Large intestine (tissue), 12 donors: ENCODE results near the gene TSKU. TPM values are rescaled to one million over a fixed set of nuclear protein-coding genes. Genes with fewer than 3 reads are reported as not detected.
A peak's percentile ranks its signal among the peaks of the same experiment; 100 is the strongest.
"Not testable (repeated sequence)": the region's sequence is repeated elsewhere in the genome, so short reads cannot be mapped to it uniquely, and the experiment has no call there.

Source experiments
- DNase-seq, 2 donors: peaks; one replicate each; pipeline versions ENCODE4 v3.0.0 to v3.0.0-alpha.2; 2013
- H3K27ac ChIP-seq: one replicate; pipeline ENCODE4 v1.5.1; 2013; ENCODE audit warnings: low read length
- H3K27me3 ChIP-seq: 2 replicates; pipeline ENCODE4 v1.6.1; 2013; ENCODE audit warnings: low read length; ENCODE audit not compliant: control insufficient read depth, insufficient read depth
- H3K36me3 ChIP-seq: 2 replicates; pipeline ENCODE4 v1.6.1; 2013; ENCODE audit warnings: low read length; ENCODE audit not compliant: control insufficient read depth, insufficient read depth
- H3K4me1 ChIP-seq: one replicate; pipeline ENCODE4 v1.6.1; 2013; ENCODE audit warnings: low read length; ENCODE audit not compliant: control insufficient read depth, insufficient read depth
- H3K4me3 ChIP-seq: one replicate; pipeline ENCODE4 v1.5.1; 2013; ENCODE audit warnings: low read length
- H3K9me3 ChIP-seq: one replicate; pipeline ENCODE4 v1.6.1; 2013; ENCODE audit warnings: mild to moderate bottlenecking, low read depth, low read length, moderate library complexity; ENCODE audit not compliant: control insufficient read depth
- WGBS: methylation state at CpG from one replicate; pipeline ENCODE4 v1.1.5; 2013; ENCODE audit warnings: low lambda C conversion rate; ENCODE audit not compliant: insufficient coverage; 5-methylcytosine and 5-hydroxymethylcytosine counted together
- long read RNA-seq, 11 donors: transcript quantifications; one replicate each; lab custom pipeline, GENCODE V29; 2026
- polyA plus RNA-seq: library from polyadenylated mRNA; unstranded; fragments of 120-200 nt; gene quantifications from one replicate; pipeline ENCODE4 v1.2.1, GENCODE V29; 2013

Gene TSKU, protein sequence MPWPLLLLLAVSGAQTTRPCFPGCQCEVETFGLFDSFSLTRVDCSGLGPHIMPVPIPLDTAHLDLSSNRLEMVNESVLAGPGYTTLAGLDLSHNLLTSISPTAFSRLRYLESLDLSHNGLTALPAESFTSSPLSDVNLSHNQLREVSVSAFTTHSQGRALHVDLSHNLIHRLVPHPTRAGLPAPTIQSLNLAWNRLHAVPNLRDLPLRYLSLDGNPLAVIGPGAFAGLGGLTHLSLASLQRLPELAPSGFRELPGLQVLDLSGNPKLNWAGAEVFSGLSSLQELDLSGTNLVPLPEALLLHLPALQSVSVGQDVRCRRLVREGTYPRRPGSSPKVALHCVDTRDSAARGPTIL
- 26.6 TPM for polyA plus RNA-seq
- long read RNA-seq, donor 1, transcript TSKU-201 (2 exons, 2,712 nt): major isoform, 7 of 7 reads
- long read RNA-seq, donor 1, partial matches to known transcripts: 0 of 7 reads
- long read RNA-seq, donor 1, other reads (novel, unspliced or antisense): 0 of 7 reads
- long read RNA-seq, donor 2, transcript TSKU-201 (2 exons, 2,712 nt): major isoform, 20 of 57 reads
- long read RNA-seq, donor 2, partial matches to known transcripts: 37 of 57 reads
- long read RNA-seq, donor 2, other reads (novel, unspliced or antisense): 0 of 57 reads
- long read RNA-seq, donor 3: 0 reads
- long read RNA-seq, donor 4, partial matches to known transcripts: 0 of 1 reads
- long read RNA-seq, donor 4, other reads (novel, unspliced or antisense): 0 of 1 reads
- long read RNA-seq, donor 5, partial matches to known transcripts: 0 of 4 reads
- long read RNA-seq, donor 5, other reads (novel, unspliced or antisense): 0 of 4 reads
- long read RNA-seq, donor 6, transcript TSKU-201 (2 exons, 2,712 nt): major isoform, 18 of 54 reads
- long read RNA-seq, donor 6, partial matches to known transcripts: 36 of 54 reads
- long read RNA-seq, donor 6, other reads (novel, unspliced or antisense): 0 of 54 reads
- long read RNA-seq, donor 7, transcript TSKU-201 (2 exons, 2,712 nt): major isoform, 6 of 6 reads
- long read RNA-seq, donor 7, partial matches to known transcripts: 0 of 6 reads
- long read RNA-seq, donor 7, other reads (novel, unspliced or antisense): 0 of 6 reads
- long read RNA-seq, donor 8, transcript TSKU-201 (2 exons, 2,712 nt): major isoform, 31 of 84 reads
- long read RNA-seq, donor 8, partial matches to known transcripts: 53 of 84 reads
- long read RNA-seq, donor 8, other reads (novel, unspliced or antisense): 0 of 84 reads
- long read RNA-seq, donor 9, transcript TSKU-201 (2 exons, 2,712 nt): major isoform, 12 of 26 reads
- long read RNA-seq, donor 9, partial matches to known transcripts: 14 of 26 reads
- long read RNA-seq, donor 9, other reads (novel, unspliced or antisense): 0 of 26 reads
- long read RNA-seq, donor 10, transcript TSKU-201 (2 exons, 2,712 nt): major isoform, 19 of 20 reads
- long read RNA-seq, donor 10, partial matches to known transcripts: 0 of 20 reads
- long read RNA-seq, donor 10, other reads (novel, unspliced or antisense): 0 of 20 reads
- long read RNA-seq, donor 11, transcript TSKU-201 (2 exons, 2,712 nt): major isoform, 12 of 29 reads
- long read RNA-seq, donor 11, partial matches to known transcripts: 17 of 29 reads
- long read RNA-seq, donor 11, other reads (novel, unspliced or antisense): 0 of 29 reads

DNA sequence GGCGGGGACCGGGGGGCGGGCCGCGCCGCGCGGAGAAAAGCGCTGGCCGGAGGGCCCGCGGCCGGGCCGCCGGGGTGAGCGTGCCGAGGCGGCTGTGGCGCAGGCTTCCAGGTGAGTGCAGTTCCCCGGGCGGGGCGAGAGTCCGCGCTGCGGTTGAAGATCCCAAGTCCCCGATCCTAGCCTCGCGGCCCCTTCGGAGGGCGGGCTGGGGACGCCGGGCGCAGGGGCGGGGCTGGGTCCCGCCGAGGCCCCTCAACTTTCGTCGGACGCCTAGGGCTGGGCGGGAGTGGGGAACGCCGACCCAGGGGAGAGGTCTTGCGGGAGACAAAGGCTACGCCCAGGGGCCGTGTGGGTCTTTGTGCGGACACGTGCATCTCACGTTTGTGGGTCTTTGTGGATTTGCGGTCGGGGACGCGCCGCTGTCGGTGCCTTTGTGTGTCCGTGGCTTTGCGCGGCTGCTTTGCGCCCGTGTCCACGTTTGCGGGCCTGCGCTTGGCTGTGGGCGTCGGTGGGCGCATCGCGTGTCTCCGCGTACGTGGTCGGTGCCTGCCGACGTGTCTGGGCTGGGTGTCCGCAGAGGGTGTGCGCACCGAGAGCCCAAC, at the start of gene TSKU:
TSKU (plus strand) TSS at position 63 of the 602 bp plus-strand sequence. CDS start 12,261 bp downstream, outside the sequence.
- H3K27ac ChIP-seq: peak within 1 kb of the TSS; percentile 95
- DNase-seq: no peak
- peak within 1 kb of the TSS; percentile 90 for H3K4me3 ChIP-seq
- H3K4me1 ChIP-seq: peaks cover 44% of the 10 kb centered on the region
- no peaks in the 10 kb centered on the region for H3K27me3 ChIP-seq
- no CpG with 5 or more reads among the region's 76 CpGs for WGBS
- H3K9me3 ChIP-seq: peaks cover 2% of the 10 kb centered on the region
- H3K36me3 ChIP-seq: no peaks in the 10 kb centered on the region

DNA sequence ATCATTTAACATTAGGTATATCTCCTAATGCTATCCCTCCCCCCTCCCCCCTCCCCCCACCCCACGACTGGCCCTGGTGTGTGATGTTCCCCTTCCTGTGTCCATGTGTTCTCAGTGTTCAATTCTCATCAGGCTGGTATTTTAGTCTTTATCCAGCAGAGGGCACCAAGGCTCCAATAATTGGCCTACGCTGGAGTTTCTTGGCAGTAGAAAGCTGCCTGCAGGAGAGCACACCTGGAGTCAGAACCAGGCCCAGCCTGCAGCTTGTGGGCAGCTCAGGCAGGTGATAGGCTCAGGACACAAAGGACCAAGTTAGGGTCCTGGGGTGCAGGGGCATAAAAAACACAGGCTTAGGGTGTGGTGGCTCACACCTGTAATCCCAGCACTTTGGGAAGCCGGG, 49.2 kb upstream of the TSKU start:
- H3K27me3 ChIP-seq, H3K4me3 ChIP-seq, H3K36me3 ChIP-seq, H3K9me3 ChIP-seq, H3K27ac ChIP-seq: not testable (repeated sequence)
- DNase-seq: peak; percentile 66 to 69
- whole genome bisulfite sequencing: no CpG with 5 or more reads among the region's 3 CpGs
- peaks cover 17% of the 10 kb centered on the region for H3K4me1 ChIP-seq

DNA sequence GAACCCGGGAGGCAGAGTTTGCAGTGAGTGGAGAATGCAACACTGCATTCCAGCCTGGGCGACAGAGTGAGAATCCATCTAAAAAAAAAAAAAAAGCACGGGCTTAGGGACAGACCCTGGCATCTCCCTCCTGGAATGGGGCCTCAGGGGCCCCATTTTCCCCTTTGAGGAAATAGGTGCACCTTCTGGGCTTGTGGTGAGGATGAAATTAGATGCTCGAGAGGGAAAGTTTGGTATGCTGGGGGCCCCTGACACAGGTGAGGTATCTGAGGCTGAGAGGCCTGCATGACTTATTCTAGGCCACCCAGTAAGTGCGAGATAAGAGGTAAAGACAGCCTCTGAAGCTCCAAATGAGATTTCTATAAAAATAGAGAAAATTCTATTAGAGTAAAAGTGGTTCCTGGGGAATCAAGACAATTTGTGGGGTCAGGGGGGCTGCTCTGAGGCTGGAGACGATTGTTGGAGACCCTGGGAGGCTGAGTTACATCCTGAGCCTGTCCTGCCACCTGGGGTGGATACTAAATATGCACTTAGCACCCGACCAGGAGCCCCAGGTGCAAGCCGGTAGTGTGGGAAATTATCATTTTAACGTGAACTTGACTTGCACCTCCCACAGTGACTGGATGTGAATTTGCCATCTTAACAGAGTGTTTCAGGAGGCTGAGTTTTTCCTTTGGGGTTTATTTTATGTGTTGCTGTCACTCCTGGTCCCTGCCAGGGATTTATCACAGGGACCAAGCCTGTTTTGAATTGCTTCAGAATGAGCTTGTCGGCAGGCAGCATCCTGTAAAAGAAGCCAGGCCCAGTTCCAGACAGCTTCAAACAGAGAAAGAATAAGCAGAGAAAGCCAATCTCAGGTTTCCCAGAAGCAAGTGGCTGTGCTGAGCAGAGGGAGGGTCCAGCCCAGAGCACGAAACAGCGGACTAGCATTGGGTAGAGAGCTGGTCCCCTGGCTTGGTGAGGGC, 48.4 kb upstream of the TSKU start:
- 86% methylated on average over 2 of the region's 12 CpGs for WGBS
- no peaks in the 10 kb centered on the region for H3K27me3 ChIP-seq
- H3K36me3 ChIP-seq: no peaks in the 10 kb centered on the region
- no peak overlapping the region for H3K4me3 ChIP-seq
- no peak for DNase-seq
- H3K27ac ChIP-seq: no peak overlapping the region
- H3K4me1 ChIP-seq: peaks cover 12% of the 10 kb centered on the region
- H3K9me3 ChIP-seq: no peaks in the 10 kb centered on the region

DNA sequence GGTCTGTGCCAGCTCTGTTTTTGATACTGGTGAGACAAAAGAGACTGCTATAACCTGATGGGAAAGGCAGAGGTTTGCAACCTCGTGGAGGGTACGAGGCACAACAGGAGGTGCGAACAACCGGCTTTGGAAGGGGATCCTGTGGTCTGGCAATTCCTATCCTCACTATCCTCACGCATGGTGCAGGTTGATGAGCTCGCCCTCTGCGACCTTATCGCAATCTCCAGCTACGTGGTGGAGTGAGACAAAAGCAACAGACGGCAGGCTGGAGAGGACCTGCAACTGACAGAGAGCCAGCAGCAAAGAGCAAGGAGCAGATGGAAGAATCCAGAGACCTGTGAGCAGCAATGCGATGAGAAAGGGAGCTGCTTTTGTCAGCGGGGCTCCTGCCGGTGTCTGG, 47.3 kb upstream of the TSKU start:
- H3K27me3 ChIP-seq: no peaks in the 10 kb centered on the region
- no CpG with 5 or more reads among the region's 13 CpGs for WGBS
- H3K4me1 ChIP-seq: peaks cover 9% of the 10 kb centered on the region
- no peak for DNase-seq
- H3K27ac ChIP-seq: no peak overlapping the region
- no peak overlapping the region for H3K4me3 ChIP-seq
- no peaks in the 10 kb centered on the region for H3K9me3 ChIP-seq
- no peaks in the 10 kb centered on the region for H3K36me3 ChIP-seq

DNA sequence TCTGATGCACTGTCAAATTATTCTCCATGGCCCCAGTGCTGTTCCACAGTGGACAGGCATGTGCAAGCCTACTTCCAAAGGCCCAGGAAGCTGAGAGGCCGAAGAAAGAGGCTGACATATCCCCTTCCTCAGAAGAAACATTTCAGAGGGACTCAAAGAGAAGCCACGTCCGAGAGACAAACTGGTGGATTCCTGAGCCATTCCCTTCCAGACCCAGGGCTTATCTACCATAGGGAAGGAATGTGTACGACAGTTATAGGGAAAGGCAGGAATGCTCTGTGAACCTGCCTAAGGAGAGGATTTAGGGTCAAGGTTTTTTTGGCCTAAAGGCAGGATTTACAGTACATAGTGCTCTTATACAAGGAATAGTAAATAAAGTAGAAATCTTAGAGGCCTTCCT, 46.9 kb upstream of the TSKU start:
- Histone ChIP-seq H3K9me3 (no peaks in the 10 kb centered on the region), H3K27me3 (no peaks in the 10 kb centered on the region), H3K4me1 (peaks cover 9% of the 10 kb centered on the region), H3K27ac (no peak overlapping the region), H3K36me3 (no peaks in the 10 kb centered on the region), H3K4me3 (no peak overlapping the region)
- no peak for DNase-seq
- WGBS: no CpG with 5 or more reads among the region's 4 CpGs

DNA sequence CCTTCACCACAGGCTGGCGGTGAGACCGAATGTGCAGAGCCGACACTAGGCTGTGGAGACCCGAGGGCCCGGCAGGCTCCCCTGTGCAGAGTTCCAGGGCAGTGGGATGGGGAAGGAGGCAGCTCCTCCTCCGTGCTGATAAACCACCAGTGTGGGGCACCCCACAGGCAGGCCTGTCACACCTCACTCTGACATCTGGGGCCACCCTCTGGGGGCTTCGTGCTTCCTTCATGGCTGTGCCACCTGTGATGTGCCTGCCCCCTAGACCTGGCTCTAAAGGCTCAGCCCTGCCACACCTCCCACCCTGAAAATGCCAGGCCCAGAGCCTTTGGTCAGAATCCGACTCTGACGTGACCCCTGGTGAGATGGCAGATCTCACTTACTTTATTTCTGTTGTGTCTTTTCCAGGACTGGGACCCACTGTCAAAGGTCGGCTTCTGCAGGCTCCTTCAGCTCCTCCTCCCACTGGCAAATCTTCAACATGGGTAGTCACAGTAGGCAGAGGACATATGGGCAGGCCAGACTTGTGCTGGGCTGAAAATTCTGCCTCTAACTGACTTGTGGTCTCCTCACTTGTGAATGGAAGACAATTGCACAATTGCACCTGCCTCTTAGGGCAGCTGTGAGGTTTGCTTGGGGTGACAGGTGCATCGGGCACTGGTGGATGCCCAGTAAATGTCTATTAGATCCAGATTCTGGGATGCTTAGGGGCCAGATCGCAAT, 46.2 kb upstream of the TSKU start:
- Histone ChIP-seq H3K4me3 (no peak overlapping the region), H3K27ac (no peak overlapping the region), H3K27me3 (no peaks in the 10 kb centered on the region), H3K36me3 (no peaks in the 10 kb centered on the region), H3K4me1 (peaks cover 9% of the 10 kb centered on the region), H3K9me3 (no peaks in the 10 kb centered on the region)
- DNase-seq: no peak
- no CpG with 5 or more reads among the region's 12 CpGs for WGBS

DNA sequence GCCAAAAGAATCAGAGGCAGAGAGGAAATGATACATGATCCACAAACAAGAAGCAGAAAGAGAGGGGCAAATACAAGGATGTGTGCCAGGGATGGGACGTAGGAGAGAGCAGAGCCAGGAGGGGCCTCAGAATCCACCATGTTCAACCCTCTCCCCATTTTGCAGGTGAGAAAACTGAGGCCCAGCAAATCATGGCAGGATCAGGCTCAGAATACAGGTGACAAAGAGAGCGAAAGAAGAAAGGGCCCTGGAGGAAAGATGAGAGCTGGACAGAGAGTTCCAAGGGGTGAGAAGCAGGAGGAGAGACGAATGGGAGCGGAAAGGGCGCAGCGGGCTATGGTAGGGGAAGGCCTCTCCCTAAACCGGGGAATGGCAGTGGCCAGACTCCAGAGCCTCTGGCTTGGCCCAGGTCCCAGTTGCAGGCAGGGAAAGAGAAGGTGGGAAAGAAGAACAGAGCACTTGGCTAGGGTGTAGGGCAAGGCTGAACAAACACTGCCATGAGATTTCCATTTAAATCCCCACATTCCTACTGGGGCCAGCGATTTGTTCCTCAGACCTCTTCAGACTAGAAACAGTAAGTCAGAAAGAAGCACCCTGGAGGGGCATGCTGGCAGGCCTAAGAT, 44.4 kb upstream of the TSKU start:
- H3K4me1 ChIP-seq: peaks cover 14% of the 10 kb centered on the region
- 100% methylated on average over 6 of the region's 8 CpGs for WGBS
- no peaks in the 10 kb centered on the region for H3K9me3 ChIP-seq
- H3K36me3 ChIP-seq: no peaks in the 10 kb centered on the region
- H3K27me3 ChIP-seq: no peaks in the 10 kb centered on the region
- no peak for DNase-seq
- H3K27ac ChIP-seq: no peak overlapping the region
- H3K4me3 ChIP-seq: no peak overlapping the region

DNA sequence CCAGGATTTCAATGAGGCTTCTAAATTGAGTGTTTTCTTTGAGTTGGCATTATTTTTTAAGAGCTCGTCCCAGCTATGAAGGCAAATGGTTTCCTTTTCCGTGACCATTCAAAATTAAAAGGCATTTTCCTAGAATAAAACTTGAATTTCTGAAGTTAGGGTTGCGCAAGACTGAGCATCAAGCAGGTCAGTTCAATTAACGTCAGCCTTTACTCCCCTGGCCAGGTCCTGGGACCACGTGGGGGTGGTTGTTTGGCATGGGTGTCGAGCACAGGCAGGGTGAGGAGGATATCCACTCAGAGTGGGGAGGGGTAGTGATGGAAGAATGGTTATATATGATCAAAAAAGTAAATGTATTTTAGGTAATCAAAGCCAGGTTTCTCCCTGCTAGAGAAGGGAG, 43.4 kb upstream of the TSKU start:
- no peaks in the 10 kb centered on the region for H3K27me3 ChIP-seq
- H3K9me3 ChIP-seq: no peaks in the 10 kb centered on the region
- no CpG with 5 or more reads among the region's 6 CpGs for WGBS
- H3K4me1 ChIP-seq: peaks cover 22% of the 10 kb centered on the region
- H3K4me3 ChIP-seq: no peak overlapping the region
- H3K27ac ChIP-seq: no peak overlapping the region
- H3K36me3 ChIP-seq: no peaks in the 10 kb centered on the region
- DNase-seq: no peak
